GM19324 (cell line): ENCODE measurements around the gene ZNF205.

Experiments
- ATAC-seq: cut with Tn5 transposase; IDR thresholded peaks from one replicate; pipeline ENCODE4 v1.9.1; 2021; ENCODE audit warnings: mild to moderate bottlenecking, moderate library complexity; ENCODE audit not compliant: unreplicated experiment, low FRiP score

Gene ZNF205

DNA sequence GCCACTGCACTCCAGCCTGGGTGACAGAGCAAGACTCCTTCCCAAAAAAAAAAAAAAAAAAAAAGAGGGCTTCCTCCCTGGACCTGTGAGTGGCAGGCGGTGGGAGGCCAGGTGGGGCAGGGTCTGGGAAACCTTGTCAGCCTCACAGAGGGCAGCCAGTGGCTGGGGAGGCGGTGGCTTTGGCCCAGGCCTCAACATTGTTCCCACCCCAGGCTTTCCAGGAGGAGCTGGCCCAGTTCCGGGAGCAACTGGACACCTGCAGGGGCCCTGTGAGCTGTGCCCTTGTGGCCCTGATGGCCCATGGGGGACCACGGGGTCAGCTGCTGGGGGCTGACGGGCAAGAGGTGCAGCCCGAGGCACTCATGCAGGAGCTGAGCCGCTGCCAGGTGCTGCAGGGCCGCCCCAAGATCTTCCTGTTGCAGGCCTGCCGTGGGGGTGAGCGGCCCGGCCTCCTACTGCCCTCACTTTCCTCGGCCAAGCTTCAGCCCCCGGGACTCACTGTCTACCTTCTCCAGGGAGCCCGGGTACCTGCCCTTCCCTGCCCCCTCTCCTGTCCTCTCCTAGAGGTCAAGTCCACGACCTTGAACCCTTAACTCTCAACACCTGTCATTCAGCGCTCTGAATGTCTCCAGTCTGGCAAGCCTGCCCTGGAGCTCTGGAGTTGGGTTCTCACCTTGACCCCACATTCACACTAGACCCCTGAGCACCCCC is 34.8 kb downstream of the ZNF205 start:
- no peak for ATAC-seq

DNA sequence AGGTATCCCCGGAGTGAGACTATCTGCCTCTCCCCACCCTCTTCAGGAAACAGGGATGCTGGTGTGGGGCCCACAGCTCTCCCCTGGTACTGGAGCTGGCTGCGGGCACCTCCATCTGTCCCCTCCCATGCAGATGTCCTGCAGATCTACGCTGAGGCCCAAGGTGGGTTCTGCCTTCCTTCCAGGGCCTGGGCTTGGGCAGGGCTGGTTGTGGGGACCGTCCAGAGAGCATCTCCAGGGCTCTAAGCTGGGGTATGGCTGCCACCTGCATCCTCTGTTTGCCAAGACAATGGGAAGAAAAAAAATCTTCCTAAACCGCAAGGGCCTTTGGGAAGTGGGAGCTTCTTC is 35.3 kb downstream of the ZNF205 start:
- ATAC-seq = no peak

DNA sequence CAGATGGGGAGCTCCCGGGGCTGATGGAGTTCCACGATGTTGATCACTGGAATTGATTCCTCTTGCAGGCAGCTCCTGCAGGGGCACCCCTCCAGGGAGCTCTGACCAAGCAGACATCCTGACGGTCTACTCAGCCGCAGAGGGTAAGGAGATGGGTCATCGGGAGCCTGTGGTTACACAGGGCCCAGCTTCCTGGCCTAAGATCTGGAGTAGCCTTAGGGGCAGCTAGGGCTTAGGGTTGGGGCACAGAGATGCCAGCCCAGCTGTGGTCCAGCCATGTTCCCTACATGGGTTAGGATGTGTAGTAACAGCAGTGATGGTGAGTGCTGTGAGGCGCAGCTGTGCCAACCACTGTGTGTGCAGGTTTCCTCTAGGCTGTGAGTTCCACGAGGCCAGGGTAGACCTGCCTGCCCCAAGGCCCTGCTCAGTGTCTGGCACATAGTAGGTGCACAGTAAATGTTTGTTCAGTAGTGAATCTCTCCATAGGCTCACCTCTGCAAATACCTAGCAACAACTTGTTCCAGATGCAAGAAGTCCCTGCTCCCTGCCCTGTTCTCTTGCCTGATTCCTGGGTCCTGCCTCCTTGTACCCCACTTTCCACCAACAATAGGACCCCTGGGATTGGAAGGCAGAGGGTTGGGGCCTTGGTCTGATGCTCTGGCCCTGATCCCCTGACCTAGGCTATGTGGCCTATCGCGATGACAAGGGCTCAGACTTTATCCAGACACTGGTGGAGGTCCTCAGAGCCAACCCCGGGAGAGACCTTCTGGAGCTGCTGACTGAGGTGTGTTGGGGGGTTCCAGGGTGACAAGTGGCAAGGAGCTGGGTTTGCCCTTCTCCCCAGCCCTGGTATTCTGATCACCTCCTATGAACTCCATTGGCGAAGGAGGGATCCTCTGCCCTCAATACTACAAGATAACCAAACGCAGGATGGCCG is 36.1 kb downstream of the ZNF205 start:
- no peak for ATAC-seq

DNA sequence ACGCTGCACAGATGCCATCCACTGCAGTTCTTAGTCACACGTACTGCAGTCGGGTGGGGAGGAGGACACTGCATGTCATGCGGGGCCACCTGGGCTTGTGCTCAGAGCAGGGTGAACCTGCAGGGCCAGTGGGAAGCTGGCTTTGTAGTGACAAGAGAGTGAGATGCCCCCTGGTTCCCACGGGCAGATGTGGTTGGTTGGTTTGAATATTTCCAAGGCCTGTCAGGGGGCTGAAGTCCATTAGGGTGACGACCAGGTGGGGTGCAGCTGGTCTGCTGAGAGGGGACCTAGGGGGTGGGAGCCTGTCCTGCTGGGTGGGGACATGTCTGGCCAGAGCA is 36.8 kb downstream of the ZNF205 start:
- no peak for ATAC-seq

DNA sequence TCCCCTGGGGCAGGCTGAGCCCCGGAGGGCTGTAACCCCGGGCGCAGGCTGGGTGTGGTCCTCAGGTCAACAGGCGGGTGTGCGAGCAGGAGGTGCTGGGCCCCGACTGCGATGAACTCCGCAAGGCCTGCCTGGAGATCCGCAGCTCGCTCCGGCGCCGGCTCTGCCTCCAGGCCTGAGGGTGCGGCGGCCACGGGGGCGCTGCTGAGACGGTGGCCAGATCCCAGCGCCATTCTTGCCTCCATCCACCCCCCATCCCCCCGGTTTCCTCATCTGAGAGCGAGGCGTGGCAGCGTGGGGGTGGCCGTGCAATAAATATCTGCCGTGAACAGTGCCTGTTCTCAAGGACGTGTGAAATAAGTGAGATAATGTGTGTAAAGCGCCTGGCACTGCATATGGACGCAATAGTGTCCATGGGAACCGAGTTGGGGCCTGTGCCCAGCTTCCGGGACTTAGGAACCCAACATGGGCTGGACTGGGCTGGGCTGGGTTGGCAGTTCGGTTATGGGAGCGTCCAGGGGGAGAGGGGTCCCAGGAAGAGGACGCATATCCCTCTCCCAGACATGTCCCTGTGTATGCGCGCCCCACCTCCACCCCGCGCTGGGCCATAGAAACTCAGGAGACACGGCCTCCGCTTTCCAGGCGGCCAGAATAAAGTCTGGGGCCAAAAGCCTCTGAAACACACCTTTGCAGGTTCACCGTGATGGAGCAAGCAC is 37.4 kb downstream of the ZNF205 start:
- no peak for ATAC-seq

DNA sequence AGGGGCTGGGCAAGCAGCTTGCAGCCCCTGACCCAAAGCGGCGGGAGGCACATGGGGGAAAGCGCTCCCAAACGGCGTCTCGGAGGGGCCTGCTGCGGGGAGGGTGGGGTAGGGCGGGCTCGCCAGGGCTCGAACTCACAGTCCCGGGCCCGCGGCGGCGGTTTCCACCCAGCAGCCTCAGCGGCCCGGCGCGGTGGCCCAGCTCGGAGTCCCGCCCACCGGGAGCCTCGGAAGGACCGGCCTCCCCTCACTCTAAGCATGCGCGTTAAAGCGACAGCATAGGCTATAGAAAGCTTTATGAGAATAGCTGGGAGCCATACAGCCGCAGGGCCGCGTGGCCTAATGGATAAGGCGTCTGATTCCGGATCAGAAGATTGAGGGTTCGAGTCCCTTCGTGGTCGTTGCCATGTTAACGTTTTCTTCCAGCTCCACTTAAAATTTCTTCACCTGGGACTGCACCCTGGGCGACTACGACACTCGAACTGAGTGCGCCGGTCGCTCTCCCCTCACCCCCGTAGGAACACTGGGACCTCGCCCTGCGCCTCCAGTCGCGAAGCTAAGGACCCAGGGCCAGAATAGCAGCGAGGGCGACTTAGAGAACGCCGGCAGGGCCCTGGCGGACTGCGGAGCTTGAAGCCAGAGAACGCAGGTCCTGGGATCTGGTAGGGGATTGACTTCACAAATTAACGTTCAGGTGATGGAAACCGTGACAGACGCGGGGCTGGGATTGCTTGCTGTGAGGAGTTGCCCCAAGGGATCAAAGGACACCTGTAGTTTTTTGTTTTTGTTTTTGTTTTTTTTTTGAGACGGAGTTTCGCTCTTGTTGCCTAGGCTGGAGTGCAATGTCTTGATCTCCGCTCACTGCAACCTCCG is 38.2 kb downstream of the ZNF205 start:
- peak; percentile 83 for ATAC-seq

DNA sequence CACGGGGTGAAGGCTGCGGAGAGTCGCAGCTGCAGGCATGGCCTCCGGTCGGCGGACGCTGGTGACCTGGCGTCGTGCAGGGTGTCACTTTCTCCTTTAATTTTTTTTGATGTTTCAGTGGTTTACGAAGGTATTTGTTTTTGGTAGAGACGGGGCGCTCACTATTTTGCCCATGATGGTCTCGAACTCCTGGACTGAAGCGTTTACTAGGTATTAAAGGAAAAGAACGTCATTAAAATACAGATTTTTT is 39.6 kb downstream of the ZNF205 start:
- ATAC-seq = no peak

DNA sequence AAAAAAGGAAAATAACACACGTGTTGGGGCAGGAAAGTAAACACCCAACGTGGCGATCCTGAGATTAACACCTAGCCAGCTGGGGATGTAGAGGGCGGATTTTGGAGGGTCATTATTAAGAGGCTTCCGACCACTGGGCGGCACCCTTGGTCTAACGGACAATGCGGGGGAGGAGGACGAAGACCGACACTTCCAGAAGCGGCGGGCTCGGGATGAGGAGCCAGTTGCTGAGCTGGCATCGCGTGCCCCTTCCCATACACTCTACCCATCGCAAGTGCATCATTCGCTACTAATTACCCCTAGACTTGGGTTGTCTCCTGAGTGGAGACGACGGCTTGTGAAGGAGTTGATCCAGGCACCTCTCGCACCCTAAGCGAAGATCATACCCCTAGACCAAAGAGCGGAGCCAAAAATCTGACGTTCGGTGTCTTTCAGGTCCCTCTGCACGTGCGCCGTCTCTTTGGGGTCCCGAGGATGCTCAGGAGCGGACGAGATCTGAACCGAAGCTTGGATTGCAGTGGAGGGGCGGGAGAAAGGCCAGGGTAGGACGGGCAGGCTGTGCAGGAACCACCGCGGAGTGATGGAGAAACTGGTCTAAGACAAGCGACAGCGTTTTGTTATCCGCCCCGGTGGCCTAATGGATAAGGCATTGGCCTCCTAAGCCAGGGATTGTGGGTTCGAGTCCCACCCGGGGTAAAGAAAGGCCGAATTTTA is 40.0 kb downstream of the ZNF205 start:
- ATAC-seq = no peak

DNA sequence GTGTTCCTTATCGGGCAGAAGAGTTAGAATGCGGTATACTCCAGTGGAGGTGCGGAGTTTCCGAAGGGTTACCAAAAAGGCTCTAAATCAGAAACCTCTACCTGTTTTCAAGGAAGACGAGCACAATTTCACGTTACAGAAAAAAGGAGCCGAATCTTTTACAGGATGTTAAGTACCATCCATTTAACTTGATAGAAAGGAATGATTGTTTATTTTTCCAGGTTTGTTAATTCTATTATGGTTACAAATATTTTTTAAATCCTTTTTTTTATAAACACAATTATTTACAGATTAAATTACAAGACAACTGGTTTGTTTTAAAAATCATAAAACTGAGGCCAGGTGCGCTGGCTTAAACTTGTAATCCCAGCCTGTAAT is 40.6 kb downstream of the ZNF205 start:
- ATAC-seq = no peak

DNA sequence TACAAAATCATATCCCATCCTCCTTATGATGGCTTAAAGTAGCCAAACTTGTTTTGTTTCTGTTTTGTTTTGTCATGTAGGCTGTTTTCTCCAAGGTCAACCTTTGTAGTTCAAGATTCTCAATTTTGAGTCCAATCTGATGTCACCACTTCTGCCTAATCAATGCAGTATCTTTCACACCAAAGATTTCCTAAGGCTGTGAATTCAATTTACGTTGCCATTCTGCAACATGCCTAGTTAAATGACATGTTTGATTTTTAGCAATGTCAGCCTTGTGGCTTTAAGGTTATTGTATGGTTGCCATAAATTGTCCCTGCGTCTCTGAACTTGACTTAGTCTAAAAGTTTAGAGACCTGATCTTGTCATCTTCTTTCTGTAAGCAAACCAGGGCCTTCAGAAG is 42.8 kb downstream of the ZNF205 start:
- ATAC-seq = no peak

DNA sequence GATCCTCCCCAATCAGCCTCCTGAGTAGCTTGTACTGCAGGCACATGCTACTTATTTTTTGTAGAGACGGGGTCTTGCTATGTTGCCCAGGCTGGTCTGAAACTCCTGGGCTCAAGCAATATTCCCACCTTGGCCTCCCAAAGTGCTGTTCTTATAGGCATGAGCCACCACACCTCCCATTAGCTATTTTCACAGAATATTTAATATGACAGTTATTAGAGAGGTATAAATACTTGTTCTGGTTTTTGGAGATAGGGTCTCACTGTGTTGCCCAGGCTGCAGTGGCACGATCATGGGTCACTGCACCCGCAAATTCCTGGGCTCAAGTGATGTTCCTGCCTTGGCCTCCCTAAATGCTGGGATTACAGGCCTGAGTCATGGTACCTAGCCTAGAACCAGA is 43.6 kb downstream of the ZNF205 start:
- no peak for ATAC-seq

DNA sequence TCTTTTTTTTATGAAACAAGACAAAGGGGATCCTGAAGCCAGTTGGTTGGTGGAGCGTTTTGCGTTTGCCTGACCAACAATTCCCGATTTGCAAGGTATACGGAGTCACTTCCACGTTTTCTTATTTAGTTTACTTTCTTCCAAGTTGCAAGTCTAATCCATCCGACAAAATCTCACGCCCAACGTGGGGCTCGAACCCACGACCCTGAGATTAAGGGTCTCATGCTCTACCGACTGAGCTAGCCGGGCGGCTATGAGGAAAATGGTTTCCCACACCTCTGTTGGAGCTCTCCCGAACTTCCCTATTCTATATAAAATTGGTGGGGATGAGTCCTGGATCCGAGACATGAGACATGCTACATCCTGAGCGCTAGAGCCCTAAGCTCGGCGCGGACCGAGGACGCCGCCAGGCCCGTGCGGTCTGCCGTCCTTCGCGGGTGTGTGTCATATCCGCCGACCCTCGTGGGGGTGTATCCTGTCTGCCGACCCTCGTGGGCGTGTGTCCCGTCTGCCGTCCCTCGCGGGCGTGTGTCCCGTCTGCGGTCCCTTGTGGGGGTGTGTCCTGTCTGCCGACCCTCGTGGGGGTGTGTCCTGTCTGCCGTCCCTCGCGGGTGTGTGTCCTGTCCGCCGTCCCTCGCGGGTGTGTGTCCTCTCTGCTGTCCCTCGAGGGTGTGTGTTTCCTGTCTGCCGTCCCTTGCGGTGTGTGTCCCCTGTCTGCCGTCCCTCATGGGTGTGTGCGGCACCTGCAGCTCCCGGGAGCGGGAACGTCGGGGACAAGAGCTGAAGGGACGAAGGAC is 45.0 kb downstream of the ZNF205 start:
- ATAC-seq = no peak

DNA sequence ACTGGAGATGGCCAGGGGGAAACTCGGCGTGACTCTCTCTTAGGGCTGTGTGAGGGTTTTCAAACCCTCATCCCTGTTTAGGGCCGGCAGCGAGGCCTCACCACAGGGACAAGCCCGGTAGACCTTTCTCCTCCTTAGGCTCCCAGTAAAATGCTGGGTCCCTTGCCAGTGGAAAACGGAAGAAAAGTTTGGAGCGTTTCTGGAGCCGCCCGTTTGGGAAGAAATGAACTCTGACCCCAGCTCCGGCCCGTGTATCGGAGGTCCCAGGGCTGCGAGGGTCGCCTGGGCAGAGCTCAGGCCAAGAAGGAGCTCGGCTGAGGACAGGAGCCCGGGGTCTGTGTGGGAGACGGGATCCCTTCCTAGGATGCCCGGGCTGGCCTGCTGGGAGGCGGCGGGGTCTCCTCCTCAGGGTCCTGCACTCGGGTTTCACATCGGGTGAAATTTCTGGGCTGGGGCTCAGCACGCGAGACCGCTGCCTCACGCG is 45.7 kb downstream of the ZNF205 start:
- no peak for ATAC-seq

DNA sequence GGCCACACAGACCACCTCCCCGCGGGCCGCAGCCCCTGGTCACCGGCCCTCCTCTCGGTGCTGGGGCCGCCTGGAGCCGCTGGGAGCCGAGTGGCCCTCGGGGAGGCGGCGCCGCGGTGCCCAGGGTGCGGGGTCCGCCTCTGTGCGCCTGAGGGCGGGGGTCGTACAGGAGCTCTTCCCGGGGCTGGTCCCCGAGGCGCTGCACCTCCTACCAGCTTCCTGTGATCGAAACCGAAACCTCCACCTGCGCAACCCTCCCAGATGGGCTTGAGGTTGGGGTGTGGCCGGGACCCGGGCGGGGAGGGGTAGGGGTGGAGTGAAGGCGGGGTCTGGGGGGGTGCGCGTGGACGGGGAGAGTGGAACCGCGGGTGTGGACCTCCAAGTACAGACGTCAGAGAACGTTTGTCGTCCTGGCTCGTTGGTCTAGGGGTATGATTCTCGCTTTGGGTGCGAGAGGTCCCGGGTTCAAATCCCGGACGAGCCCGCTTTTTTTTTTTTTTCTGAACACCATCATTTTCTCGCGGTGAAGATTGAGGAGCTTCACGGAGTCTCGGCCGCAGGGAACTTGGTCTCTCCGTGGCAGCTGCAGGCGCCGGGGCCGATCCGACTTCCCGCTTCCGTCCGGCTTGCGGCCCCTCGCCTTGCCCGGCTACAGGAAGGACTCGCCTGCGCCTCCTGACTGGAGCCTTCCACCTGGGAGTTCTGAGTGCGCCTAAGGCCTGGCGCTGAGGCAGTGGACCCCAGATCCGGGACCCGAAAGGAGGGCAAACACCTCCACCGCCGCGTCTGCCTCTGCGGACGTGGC is 46.3 kb downstream of the ZNF205 start:
- ATAC-seq = peak; percentile 55

DNA sequence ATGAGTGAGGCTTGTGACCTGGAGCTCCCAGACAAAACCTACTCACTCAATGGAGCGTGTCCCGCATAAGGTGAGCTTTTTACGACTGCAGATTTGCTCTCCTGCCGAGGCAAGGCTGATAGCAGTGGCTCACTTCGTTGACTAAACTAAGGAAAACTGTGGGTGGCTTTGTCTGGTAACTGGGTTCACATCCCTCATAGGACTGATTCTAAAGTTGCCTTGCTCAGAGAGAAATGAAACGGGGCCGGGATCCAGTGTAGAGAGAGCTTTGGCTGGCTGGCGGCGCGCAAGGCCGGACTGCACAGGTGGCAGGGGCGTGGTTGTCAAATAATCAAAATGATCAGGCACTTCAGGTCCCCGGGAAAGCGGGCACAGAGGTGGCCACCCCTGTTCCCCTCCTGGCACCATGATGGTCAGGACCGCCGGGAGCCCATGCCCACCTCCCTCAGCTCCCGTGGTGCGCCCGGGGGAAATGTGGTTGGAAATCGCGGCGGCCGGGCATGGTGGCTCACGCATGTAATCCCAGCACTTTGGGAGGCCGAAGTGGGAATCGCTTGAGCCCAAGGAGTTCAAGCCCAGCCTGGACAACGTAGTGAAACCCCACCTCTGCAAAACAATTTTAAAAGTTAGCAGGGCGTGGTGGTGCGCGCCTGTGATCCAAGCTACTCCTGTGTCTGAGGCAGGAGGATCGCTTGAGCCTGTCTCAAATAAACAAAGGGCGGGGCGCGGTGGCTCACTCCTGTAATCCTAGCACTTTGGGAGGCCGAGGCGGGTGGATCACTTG is 49.0 kb downstream of the ZNF205 start:
- no peak for ATAC-seq

DNA sequence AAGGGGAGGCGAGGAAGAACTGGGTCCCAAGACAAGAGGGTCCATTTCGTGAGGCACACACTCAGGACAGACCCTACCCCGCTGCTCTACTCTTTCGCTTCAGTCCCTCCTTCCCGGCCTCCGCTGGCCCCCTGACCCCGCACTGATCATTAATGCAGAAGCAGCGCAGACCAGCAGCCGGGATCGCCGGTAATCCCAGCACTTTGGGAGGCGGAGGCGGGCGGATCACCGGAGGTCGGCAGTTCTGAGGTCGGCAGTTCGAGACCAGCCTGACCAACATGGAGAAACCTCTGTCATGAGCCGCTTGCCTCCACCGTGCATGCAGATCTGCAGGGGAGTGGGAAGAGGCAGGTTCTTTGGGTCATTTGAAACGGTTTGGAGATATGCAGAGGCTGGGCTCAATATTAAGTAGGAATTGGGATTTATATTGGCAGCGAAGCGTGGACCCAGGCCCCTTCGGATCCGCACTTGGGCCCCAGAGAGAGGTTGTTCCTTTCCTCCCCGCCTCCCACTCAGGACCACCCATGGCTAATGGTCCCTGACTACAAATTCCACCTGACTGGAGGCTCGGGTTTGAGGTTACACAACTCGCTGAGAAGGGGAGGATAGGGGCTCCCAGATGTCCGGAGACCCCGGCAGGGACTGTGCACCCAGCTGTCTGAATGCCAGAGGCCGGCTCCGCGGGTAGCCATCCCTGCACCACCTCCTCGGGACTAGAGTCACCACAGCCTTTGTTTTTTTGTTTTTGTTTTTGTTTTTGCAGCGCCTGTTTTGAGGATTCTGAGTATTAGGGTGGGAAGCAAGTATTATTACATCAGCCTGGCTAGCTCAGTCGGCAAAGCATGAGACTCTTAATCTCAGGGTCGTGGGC is 52.0 kb downstream of the ZNF205 start:
- ATAC-seq = no peak
